Hair follicle dermal papilla cell (primary cell): Measurements from ENCODE around the gene BEX5. TPM values are rescaled to one million over a fixed set of nuclear protein-coding genes. Genes with fewer than 3 reads are reported as not detected.

Source experiments
- total RNA-seq: library from RNA; depleted of rRNA; stranded (reverse); fragments of >200 nt; gene quantifications from 2 replicates; pipeline ENCODE4 v1.2.3, GENCODE V29; 2012

The BEX5 gene
- 0.32 TPM in 1 of 2 replicates, not detected in the other for total RNA-seq

DNA sequence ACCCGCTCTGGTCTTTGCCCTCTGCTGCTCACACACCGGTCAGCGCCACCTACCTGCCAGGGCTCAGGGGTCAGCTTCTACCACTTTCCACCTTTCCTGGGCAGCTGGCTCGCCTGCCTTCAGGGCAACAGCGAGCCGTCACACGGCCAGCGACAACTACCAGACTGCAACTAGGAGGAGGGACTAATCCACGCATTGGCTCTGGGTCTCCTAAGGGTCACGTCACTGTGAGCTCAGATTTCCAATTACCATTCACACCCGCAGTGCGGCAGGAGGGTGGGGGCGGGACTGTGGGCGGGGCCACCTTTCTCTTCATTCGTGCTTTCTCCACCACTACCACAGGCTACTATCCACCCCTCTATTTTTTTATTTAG, at the start of gene BEX5:
Gene BEX5, minus strand, starts transcription at position 172 of the 374 bp plus-strand sequence. CDS start 1,712 bp downstream, outside the sequence.

GRCh38 chrX:102142274-102142673, 13.5 kb downstream of the BEX5 start, which contains the start of gene TCEAL6:
Gene TCEAL6, minus strand, starts transcription at chrX:102142481.

GRCh38 chrX:102125436-102125835, 30.3 kb downstream of the BEX5 start, which contains the start of gene TCEAL2:
Gene TCEAL2, plus strand, starts transcription at chrX:102125679. Its CDS starts 1,152 bp downstream, at chrX:102126831.

Other genes with a start within 250 kb of the BEX5 start
- gene ZMAT1, start 223.9 kb downstream of the BEX5 start, total RNA-seq: 0.61 and 1.6 TPM in 2 replicates
- gene TCEAL2, start 30.3 kb downstream of the BEX5 start, total RNA-seq: 0.65 and 0.73 TPM in 2 replicates
- gene TCEAL6, start 13.5 kb downstream of the BEX5 start, total RNA-seq: not detected in 2 replicates
- gene TCP11X1, start 59.3 kb upstream of the BEX5 start, total RNA-seq: not detected in 2 replicates
- gene NXF2, start 91.2 kb upstream of the BEX5 start, total RNA-seq: not detected in 2 replicates